ENCODE measurements around the gene NAXD. TPM values are rescaled to one million over a fixed set of nuclear protein-coding genes. Genes with fewer than 3 reads are reported as not detected.

The NAXD gene
- total RNA-seq, 1 donor from 2014 or later: 25.6 TPM

DNA sequence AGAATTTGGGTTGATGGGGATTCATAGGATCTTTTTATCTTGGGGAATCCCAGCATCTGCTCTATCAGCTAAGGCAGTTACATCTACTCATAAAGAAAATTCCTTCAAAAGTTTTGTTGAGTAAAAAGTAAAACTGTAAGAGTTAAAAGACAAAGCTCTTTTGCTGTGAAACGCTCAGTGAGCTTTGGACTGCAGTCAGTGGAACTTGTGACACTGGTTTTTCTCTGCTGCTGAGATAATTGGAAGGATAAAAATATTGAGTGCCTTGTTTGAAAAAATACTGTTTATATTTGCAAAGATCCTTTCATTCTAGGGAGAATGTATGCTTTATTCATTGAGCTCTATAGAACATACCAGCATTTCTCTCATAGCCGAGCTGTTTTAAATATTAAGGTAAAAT is 5.3 kb downstream of the NAXD start:
- no peaks in the 10 kb centered on the region for H3K27me3 ChIP-seq (ENCODE audit: control insufficient read depth, insufficient read depth, low read length)
- H3K36me3 ChIP-seq (ENCODE audit: control insufficient read depth, insufficient read depth, low read length): peaks cover 2% of the 10 kb centered on the region
- TF ChIP-seq, protein P1, sequence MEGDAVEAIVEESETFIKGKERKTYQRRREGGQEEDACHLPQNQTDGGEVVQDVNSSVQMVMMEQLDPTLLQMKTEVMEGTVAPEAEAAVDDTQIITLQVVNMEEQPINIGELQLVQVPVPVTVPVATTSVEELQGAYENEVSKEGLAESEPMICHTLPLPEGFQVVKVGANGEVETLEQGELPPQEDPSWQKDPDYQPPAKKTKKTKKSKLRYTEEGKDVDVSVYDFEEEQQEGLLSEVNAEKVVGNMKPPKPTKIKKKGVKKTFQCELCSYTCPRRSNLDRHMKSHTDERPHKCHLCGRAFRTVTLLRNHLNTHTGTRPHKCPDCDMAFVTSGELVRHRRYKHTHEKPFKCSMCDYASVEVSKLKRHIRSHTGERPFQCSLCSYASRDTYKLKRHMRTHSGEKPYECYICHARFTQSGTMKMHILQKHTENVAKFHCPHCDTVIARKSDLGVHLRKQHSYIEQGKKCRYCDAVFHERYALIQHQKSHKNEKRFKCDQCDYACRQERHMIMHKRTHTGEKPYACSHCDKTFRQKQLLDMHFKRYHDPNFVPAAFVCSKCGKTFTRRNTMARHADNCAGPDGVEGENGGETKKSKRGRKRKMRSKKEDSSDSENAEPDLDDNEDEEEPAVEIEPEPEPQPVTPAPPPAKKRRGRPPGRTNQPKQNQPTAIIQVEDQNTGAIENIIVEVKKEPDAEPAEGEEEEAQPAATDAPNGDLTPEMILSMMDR (IDR thresholded peaks at IDR 0.05; ENCODE audit: insufficient read depth, low read length, poor library complexity, severe bottlenecking): no peak
- no peak for DNase-seq (ENCODE audit: low read depth)
- H3K4me3 ChIP-seq (ENCODE audit: low read depth, low read length): no peak overlapping the region

DNA sequence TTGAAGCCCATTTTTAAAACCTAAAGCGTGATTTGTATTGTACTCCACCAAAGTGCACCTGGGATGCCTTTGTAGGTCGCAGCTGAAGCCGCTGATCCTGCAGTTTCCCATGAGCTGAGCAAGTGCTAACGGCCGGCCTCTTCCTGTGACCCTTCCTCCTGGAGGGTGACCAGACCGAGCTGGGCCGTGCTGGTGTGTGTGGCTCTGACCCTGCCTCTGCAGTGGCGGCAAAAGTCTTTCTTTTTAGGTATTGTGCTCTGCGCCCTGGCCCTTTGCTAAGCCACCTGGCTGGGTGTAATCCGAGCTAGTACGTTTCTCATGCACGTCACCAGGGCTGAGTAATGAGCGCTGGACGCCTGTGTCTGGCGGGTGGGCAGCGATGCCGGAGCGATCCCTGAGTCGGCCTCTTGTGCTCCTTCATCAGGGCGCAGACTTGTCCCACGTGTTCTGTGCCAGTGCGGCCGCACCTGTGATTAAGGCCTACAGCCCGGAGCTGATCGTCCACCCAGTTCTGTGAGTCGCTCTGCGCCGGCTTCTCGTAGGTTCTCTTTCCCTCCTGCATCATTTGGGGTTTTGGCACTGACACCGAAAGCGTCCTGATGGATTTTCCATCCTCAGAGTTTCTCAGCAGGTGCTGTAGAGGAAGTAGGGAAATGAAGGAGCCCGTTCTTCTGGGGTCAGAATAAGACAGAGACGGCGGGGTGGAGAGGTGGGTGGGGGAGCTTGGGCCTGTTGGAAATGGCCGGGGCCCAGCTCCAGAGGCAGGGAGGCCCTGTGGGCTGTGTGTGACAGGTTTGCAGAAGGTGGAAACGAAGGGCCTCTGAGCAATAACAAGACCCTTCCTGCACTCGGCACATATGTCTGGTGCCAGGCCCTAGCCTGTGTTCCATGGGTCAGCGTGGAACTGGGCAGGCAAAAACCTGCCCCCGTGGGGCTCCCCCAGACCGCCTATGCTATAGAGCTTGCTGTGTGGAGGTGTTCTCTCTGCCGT is 9.7 kb downstream of the NAXD start:
- TF ChIP-seq, protein P1 (IDR thresholded peaks at IDR 0.05; ENCODE audit: insufficient read depth, low read length, poor library complexity, severe bottlenecking): no peak
- no peak overlapping the region for H3K4me3 ChIP-seq (ENCODE audit: low read depth, low read length)
- H3K27me3 ChIP-seq (ENCODE audit: control insufficient read depth, insufficient read depth, low read length): no peaks in the 10 kb centered on the region
- DNase-seq (ENCODE audit: low read depth): no peak
- peaks cover 2% of the 10 kb centered on the region for H3K36me3 ChIP-seq (ENCODE audit: control insufficient read depth, insufficient read depth, low read length)

DNA sequence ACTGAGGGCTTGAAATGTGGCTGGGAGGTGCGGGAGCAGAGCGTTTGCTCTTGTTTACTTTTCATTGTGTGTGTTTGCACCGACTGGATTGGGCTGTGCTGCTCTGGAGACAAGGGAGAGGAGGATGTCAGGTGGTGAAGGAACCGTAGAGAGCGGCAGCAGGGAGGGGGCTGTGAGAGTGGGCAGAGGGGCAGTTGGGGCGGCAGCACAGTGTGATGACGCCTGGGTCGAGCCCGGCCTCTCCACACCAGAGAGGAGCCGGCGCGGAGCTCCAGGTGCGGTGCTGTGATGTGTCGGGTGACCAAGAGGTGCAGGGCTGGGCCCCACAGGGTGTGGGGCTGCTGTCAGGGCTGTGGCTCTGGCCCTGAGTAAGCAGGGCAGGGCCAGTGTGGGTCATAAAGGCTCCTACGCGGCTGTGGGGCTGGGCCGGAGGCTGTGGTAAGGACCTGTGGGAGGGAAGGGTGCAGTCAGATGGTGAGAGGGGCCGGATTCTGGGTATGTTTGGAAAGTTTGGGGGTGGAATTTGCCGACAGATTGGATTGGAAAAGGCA is 10.5 kb downstream of the NAXD start:
- DNase-seq (ENCODE audit: low read depth): no peak
- H3K4me3 ChIP-seq (ENCODE audit: low read depth, low read length): no peak overlapping the region
- TF ChIP-seq, protein P1 (IDR thresholded peaks at IDR 0.05; ENCODE audit: insufficient read depth, low read length, poor library complexity, severe bottlenecking): no peak
- no peaks in the 10 kb centered on the region for H3K27me3 ChIP-seq (ENCODE audit: control insufficient read depth, insufficient read depth, low read length)
- peaks cover 2% of the 10 kb centered on the region for H3K36me3 ChIP-seq (ENCODE audit: control insufficient read depth, insufficient read depth, low read length)

DNA sequence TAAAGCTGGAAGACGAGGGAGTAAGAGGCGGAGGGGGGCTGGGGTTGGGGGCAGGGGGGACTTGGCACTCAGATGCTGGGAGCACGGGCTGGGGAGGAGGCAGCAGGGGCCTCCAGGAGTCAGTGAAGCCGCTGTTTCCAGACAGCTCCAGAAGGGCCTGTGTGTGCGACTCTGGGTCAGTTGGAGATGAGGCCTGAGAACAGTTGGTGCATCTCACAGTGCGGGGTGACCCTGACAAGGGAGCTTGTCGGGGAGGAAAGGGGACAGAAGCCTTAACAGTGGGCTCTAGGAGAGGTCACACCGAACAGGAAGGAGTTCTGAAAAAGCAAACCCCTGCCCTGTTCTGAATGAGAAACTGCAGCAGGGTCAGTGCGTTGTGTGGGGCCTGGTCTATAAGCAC is 11.2 kb downstream of the NAXD start:
- no peak for DNase-seq (ENCODE audit: low read depth)
- Histone ChIP-seq H3K4me3 (ENCODE audit: low read depth, low read length) (no peak overlapping the region), H3K36me3 (ENCODE audit: control insufficient read depth, insufficient read depth, low read length) (peaks cover 2% of the 10 kb centered on the region)

DNA sequence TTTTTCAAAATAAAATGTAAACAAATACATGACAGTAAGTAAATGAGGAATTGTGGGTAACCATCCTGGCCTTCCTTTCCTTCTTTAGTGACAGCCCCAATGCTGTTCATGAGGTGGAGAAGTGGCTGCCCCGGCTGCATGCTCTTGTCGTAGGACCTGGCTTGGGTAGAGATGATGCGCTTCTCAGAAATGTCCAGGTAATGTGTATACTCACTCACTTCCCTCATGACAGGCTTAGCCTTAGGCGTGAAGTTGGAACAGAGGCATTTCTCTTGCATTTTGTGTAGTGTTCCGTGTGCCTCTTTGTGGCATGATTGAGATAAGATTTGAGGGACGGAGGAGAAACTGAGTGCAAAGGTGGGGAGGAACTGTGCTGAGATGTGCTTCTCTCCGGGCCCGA is 12.0 kb downstream of the NAXD start:
- Histone ChIP-seq H3K27me3 (ENCODE audit: control insufficient read depth, insufficient read depth, low read length) (no peaks in the 10 kb centered on the region), H3K4me3 (ENCODE audit: low read depth, low read length) (no peak overlapping the region), H3K36me3 (ENCODE audit: control insufficient read depth, insufficient read depth, low read length) (peaks cover 2% of the 10 kb centered on the region)
- TF ChIP-seq, protein P1 (IDR thresholded peaks at IDR 0.05; ENCODE audit: insufficient read depth, low read length, poor library complexity, severe bottlenecking): no peak
- DNase-seq (ENCODE audit: low read depth): no peak

More for the DNA sequence above, 11.2 kb downstream of the NAXD start:
- no peaks in the 10 kb centered on the region for H3K27me3 ChIP-seq (ENCODE audit: control insufficient read depth, insufficient read depth, low read length)
- TF ChIP-seq, protein P1 (IDR thresholded peaks at IDR 0.05; ENCODE audit: insufficient read depth, low read length, poor library complexity, severe bottlenecking): no peak

Data from kidney epithelial cell (primary cell).